Stimulated activated CD4-positive, alpha-beta T cell treated with anti-CD3 and anti-CD28 coated beads, Interleukin-15, amount 100 ng/mL, for 1 hour (primary cell): ENCODE measurements around the gene TP53TG3D.
A peak's percentile ranks its signal among the peaks of the same experiment; 100 is the strongest.
"Not testable (repeated sequence)": the region's sequence is repeated elsewhere in the genome, so short reads cannot be mapped to it uniquely, and the experiment has no call there.

Experiments
- DNase-seq, 2 donors: peaks; one replicate each; pipeline ENCODE4 v3.0.0-alpha.2; 2020; ENCODE audit warnings: low read depth in 1 of 2, low spot score in 1 of 2

The TP53TG3D gene, protein sequence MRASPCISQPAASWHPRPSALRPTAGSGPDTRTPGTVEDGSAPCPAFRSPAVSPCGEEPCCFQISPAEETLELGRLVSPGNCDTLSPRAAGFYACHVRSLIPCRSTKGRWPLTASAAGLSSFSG

GRCh38 chr16:32252986-32253385 lies at the start of gene TP53TG3D:
TSS of gene TP53TG3D (plus strand) at chr16:32253286. CDS start at chr16:32253354, 68 bp downstream.
- DNase-seq = not testable (repeated sequence)

DNA sequence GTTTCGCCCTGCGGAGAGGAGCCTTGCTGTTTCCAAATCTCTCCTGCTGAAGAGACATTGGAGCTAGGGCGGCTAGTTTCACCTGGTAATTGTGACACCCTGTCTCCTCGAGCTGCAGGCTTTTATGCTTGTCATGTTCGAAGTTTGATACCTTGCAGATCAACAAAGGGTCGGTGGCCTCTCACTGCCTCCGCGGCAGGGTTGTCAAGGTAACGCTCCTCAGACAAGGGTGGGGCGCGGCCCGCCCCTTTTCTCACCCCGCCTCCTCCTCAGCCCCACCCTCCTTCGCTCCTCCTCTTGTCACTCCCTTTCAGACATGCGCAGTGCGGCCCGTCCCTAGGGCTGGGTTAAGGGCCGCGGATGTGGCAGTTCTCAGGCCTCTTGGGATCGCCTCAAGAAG lies 421 bp downstream of the TP53TG3D start:
- DNase-seq = peak in 1 of 2 donors; percentile 24

DNA sequence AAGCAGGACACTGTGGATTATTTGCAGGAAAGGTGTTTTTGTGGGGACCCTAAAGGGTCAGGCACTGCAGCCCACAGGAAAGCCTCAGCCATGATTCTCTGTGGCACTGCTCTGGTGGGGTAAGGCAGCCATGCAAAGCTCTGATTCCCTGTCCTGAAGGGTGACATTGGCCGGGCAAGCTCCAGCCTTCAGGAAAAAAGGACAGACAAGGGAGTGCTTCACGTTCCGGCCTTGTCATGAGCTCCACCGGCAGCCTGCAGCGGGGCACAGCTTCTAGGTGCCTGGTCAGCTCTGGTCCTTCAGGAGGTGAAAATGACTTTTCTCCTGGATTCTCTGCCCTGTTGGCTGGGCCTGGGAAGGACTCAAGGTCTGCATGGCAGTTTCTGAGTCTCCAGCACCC lies 8.4 kb downstream of the TP53TG3D start:
- DNase-seq = not testable (repeated sequence)

DNA sequence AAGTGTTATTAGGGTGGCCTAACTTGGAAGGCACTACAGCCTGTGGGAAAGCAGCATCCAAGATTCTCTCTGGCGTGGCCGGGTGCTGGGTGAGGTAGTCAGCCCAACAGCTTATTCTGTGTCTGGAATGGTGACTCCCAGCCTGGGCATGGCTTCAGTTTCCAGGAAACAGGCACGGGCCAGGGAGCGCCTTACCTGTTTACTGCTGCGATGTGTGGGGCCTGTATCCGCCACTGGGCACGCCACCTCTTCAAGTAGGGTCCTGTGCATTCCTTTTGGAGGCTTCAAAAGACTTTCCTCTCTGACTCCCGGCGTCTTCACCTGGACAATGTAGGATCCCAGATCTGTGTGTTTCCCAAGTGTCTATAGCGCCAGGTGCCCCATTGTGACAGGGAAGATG lies 10.5 kb downstream of the TP53TG3D start:
- not testable (repeated sequence) for DNase-seq

- DNase-seq = not testable (repeated sequence)
These were observed 28.8 kb downstream of the TP53TG3D start for GRCh38 chr16:32281910-32282309.

- not testable (repeated sequence) for DNase-seq
These were observed 29.9 kb downstream of the TP53TG3D start for GRCh38 chr16:32283024-32283423.

- DNase-seq = not testable (repeated sequence)
These were observed 30.9 kb downstream of the TP53TG3D start for GRCh38 chr16:32283917-32284495.

DNA sequence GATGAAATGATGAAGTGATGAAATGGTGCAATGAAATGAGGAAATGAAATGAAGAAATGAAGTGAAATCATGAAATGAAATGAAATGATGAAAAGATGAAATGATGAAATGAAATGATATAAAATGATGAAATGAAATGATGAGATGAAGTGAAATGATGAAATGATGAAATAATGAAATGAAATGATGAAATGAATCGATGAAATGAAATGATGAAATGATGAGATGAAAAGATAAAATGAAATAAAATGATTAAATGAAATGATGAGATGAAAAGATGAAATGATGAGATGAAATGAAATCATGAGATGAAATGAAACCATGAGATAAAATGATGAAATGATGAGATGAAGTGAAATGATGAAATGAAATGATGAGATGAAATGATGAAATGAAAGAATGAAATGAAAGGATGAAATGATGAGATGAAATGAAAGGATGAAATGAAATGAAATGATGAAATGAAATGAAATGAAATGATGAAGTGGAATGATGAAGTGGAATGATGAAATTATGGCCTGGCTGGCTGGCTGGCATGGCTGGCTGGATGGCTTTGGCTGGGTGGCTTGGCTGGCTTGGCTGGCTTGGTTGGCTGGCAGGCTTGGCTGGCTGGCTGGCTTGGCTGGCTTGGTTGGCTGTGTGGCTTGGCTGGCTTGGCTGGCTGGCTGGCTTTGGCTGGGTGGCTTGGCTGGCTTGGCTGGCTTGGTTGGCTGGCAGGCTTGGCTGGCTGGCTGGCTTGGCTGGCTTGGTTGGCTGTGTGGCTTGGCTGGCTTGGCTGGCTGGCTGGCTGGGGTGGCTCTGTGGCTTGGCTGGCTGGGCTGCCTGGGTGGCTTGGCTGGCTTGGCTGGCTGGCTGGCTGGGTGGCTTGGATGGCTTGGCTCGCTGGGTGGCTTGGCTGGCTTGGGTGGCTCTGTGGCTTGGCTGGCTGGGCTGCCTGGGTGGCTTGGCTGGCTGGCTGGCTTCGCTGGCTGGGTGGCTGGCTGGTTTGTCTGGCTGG lies 32.0 kb downstream of the TP53TG3D start:
- DNase-seq = not testable (repeated sequence)

- not testable (repeated sequence) for DNase-seq
These were observed 33.1 kb downstream of the TP53TG3D start for GRCh38 chr16:32286193-32286592.

DNA sequence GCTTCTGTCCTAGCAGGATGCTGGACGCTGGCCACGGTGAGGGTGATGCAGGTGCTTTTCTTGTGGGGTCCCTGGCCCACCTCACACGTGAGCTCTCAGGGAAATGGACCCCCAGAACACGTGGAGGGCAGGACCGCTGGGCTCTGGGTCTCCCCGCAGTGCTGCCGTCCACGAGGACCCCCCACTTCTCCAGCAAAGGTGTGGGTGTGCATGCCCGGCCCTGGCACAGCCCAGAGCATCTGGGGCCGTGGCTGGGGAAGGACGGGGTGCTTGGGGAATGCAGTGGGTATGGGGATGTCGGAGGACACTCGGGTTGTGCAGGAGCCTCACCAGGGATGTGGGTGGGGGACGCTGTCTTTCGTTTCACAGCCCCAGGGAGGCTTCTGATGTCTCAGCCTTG lies 34.7 kb downstream of the TP53TG3D start:
- not testable (repeated sequence) for DNase-seq

GRCh38 chr16:32289197-32289596 lies 36.1 kb downstream of the TP53TG3D start:
- not testable (repeated sequence) for DNase-seq

DNA sequence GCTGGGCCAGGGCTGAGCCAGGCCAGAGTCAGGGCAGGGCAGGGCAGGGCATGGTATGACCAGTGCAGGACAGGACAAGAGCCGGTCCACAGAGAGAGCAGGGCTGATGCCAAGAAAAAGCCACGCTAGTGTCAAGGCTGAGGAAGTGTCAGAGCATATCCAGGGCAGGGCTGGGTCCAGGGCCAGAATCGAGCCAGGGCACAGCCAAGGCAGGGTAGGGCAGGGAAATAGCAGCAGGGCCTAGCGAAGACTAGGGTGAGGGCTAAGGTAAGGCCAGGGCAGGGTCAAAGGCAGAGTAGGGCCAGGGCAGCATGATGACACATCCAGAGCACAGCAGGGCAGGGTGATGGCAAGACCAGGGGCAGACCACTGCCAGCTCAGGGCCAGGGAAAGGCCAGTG lies 49.7 kb downstream of the TP53TG3D start:
- DNase-seq = not testable (repeated sequence)
